Fibroblast of villous mesenchyme (primary cell): Measurements from ENCODE around the gene ZFHX3. TPM values are rescaled to one million over a fixed set of nuclear protein-coding genes. Genes with fewer than 3 reads are reported as not detected.

ENCODE experiments used
- DNase-seq: peaks from one replicate; pipeline ENCODE4 v3.0.0-alpha.2; 2010; ENCODE audit warnings: low read depth
- H3K4me3 ChIP-seq: 2 replicates; pipeline ENCODE4 v1.5.1; 2011; ENCODE audit warnings: low read depth, mild to moderate bottlenecking, low read length
- CTCF ChIP-seq: IDR thresholded peaks from 2 replicates; pipeline ENCODE4 v1.5.1; 2012; ENCODE audit warnings: low read depth, mild to moderate bottlenecking, low read length; ENCODE audit not compliant: insufficient read depth
- total RNA-seq: library from RNA; depleted of rRNA; stranded (reverse); fragments of >200 nt; gene quantifications from 2 replicates; pipeline ENCODE4 v1.2.3, GENCODE V29; 2012

Gene ZFHX3
- total RNA-seq, 1 donor, result 3.9 TPM

GRCh38 chr16:72878301-72879269, 169.3 kb downstream of the ZFHX3 start:
- TF ChIP-seq CTCF, result no peak
- peak; percentile 92 for DNase-seq

GRCh38 chr16:72877374-72878028, 170.4 kb downstream of the ZFHX3 start:
- TF ChIP-seq CTCF, result no peak
- DNase-seq, result peak; percentile 86
- no peak overlapping the region for H3K4me3 ChIP-seq

More at GRCh38 chr16:72878301-72879269, 169.3 kb downstream of the ZFHX3 start:
- no peak overlapping the region for H3K4me3 ChIP-seq

- H3K4me3 ChIP-seq, result no peak overlapping the region
- no peak for TF ChIP-seq CTCF
- peak; percentile 20 for DNase-seq
Observed at GRCh38 chr16:72876981-72877373, 171.0 kb downstream of the ZFHX3 start.

- no peak overlapping the region for H3K4me3 ChIP-seq
- no peak for TF ChIP-seq CTCF
- DNase-seq, result peak; percentile 84
Observed at GRCh38 chr16:72876221-72876620, 171.7 kb downstream of the ZFHX3 start.

DNA sequence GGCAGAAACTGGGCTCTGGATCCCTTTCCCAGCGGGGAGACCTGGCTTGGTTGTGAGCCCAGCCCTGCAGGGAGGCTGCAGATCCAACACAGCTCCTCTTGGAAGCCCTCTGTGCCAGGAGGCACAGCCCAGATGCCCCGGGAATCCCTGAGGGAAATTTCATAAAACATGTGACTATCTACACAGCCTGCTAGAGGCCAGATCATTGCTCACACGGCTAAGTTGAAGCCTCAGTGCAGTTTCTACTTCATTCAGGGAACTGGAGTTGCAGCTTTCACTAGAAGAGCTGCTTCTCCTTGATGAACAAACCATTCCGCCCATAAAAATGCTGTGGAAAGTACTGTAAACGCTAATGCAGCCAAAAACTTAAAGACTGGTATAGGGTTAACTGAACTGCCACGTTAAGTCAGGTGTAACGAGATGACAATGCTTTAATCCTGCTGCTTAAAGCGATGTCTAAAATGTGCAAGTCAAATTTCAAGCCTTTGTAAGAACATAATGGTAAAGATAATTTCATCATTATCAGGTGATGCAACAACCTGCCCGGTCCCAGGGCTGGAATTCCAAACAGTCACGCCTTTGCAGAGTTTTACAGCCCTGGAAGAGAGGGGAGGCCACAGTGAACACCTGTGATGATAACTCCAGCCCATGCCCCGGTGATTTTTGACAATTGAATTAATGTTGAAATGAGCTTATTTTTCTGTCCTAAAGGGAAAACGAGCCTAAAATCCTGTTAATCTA, 172.5 kb downstream of the ZFHX3 start:
- H3K4me3 ChIP-seq, result no peak overlapping the region

More for the DNA sequence above, 172.5 kb downstream of the ZFHX3 start:
- no peak for TF ChIP-seq CTCF
- no peak for DNase-seq
